Thoracic aorta (tissue), 2 donors: ENCODE data around the gene SUCLG1. TPM values are rescaled to one million over a fixed set of nuclear protein-coding genes. Genes with fewer than 3 reads are reported as not detected.

Experiments used
- ATAC-seq: fragments of 150-250 bp; one replicate; pipeline ENCODE4 v1.8.0; 2017; ENCODE audit warnings: low read depth; ENCODE audit not compliant: insufficient number of reproducible peaks, low FRiP score
- DNase-seq: peaks from one replicate; pipeline ENCODE4 v3.0.0-alpha.2; 2020; ENCODE audit warnings: low spot score
- H3K27ac ChIP-seq, 2 donors: fragments of 200-600 bp; sonication (generic); 1 replicate in 1 of 2; 2 replicates in 1 of 2; pipeline ENCODE4 v1.5.1; 2016; ENCODE audit warnings: mild to moderate bottlenecking in 2 of 2, moderate library complexity in 2 of 2
- H3K27me3 ChIP-seq: fragments of 200-600 bp; sonication (generic); replicated peaks from 2 replicates; pipeline ENCODE4 v1.6.0; 2016; ENCODE audit warnings: mild to moderate bottlenecking; ENCODE audit not compliant: insufficient read depth
- H3K36me3 ChIP-seq: fragments of 200-600 bp; sonication (generic); one replicate; pipeline ENCODE4 v1.5.1; 2016
- H3K4me1 ChIP-seq, 2 donors: fragments of 200-600 bp; sonication (generic); 1 replicate in 1 of 2; 2 replicates in 1 of 2; pipeline versions ENCODE4 v1.5.1 to v1.6.0; 2016; ENCODE audit warnings: low read depth in 2 of 2, mild to moderate bottlenecking in 1 of 2; ENCODE audit not compliant: control insufficient read depth in 1 of 2
- H3K4me3 ChIP-seq: fragments of 200-600 bp; sonication (generic); 2 replicates; pipeline ENCODE4 v1.5.1; 2016; ENCODE audit warnings: mild to moderate bottlenecking
- H3K9me3 ChIP-seq: fragments of 200-600 bp; sonication (generic); 2 replicates; pipeline ENCODE4 v1.5.1; 2016
- total RNA-seq, 2 donors: library from RNA; depleted of rRNA; stranded (reverse); fragments of >200 nt; gene quantifications; one replicate each; pipeline versions ENCODE4 v1.1.0 to v1.2.3, GENCODE V29; 2016
- TF ChIP-seq, protein P1 (sequence below): fragments of 200-600 bp; sonication (generic); IDR thresholded peaks from one replicate; pipeline ENCODE4 v1.5.1; 2019; ENCODE audit warnings: antibody characterized with exemption

SUCLG1 gene
- 10 to 100 TPM; 34.3 to 50.6 TPM for total RNA-seq

GRCh38 chr2:84459018-84459943 lies at the start of gene SUCLG1:
SUCLG1 (minus strand) TSS chr2:84459280; CDS start chr2:84459269, 11 bp downstream.
- peaks cover 10 to 24% of the 10 kb centered on the region in 2 donors for H3K4me1 ChIP-seq
- no peaks in the 10 kb centered on the region for H3K9me3 ChIP-seq

DNA sequence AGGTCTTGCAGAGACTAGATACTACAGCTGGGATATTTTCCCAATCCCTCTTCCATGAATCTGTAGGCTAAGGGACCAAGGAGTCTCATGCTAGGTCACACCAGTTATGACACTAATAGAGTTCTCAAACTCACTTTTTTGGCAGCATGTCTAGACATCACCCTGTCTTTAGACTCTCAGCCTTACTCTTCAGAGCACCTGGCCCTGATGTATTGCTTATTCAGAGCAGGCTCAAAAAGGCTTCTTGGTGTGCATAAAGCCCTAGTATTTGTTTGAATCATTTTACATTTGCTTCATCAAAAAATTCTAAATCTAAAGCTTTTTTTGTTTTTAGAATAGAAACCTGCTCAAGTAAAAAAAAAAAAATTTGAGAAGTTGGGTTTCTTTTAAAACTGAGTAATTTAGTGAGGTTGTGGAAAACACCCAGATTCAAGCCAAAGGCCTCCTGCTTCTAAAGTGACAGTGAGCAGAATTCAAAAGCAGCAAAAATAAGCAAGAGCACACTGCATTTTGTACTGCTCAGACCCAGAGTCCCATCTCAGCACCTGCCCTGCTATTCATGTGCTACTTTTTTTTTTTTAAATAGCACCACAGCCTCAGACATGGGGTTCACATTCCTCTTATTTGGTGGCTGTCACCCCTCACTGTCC lies 39.2 kb upstream of the SUCLG1 start:
- ATAC-seq, result no peak
- no peaks in the 10 kb centered on the region for H3K4me1 ChIP-seq
- no peak overlapping the region for H3K27ac ChIP-seq
- no peaks in the 10 kb centered on the region for H3K9me3 ChIP-seq
- no peaks in the 10 kb centered on the region for H3K36me3 ChIP-seq
- TF ChIP-seq, protein P1, sequence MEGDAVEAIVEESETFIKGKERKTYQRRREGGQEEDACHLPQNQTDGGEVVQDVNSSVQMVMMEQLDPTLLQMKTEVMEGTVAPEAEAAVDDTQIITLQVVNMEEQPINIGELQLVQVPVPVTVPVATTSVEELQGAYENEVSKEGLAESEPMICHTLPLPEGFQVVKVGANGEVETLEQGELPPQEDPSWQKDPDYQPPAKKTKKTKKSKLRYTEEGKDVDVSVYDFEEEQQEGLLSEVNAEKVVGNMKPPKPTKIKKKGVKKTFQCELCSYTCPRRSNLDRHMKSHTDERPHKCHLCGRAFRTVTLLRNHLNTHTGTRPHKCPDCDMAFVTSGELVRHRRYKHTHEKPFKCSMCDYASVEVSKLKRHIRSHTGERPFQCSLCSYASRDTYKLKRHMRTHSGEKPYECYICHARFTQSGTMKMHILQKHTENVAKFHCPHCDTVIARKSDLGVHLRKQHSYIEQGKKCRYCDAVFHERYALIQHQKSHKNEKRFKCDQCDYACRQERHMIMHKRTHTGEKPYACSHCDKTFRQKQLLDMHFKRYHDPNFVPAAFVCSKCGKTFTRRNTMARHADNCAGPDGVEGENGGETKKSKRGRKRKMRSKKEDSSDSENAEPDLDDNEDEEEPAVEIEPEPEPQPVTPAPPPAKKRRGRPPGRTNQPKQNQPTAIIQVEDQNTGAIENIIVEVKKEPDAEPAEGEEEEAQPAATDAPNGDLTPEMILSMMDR, result no peak
- DNase-seq, result no peak
- no peaks in the 10 kb centered on the region for H3K27me3 ChIP-seq
- H3K4me3 ChIP-seq, result no peak overlapping the region

More at GRCh38 chr2:84459018-84459943, at the start of gene SUCLG1:
- no peaks in the 10 kb centered on the region for H3K27me3 ChIP-seq
- TF ChIP-seq, protein P1, result no peak
- peak within 1 kb of the TSS; percentile 100 for H3K4me3 ChIP-seq
- H3K27ac ChIP-seq, result peak within 1 kb of the TSS; percentile 84 to 85
- peak; percentile 92 for ATAC-seq
- peak; percentile 61 for DNase-seq
- H3K36me3 ChIP-seq, result no peaks in the 10 kb centered on the region

DNA sequence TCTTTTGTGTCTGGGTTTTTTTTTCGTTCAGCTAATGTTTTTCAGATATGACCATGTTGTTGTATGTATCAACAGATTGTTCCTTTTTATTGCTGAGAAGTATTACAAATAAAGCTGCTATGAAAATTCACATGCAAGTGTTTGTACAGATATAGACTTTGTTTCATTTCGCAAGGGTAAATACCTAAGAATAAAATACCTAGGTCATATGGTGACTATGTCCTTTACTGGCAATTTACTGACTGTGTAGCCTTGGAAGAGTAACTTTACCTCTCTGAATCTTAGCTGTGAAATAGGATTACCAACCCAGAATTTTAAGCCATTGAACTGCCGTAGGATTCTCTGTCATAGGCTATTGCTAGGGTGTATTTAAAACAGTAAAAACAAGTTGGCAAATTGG lies 38.2 kb upstream of the SUCLG1 start:
- no peaks in the 10 kb centered on the region for H3K36me3 ChIP-seq
- DNase-seq, result no peak
- TF ChIP-seq, protein P1, result no peak

GRCh38 chr2:84496386-84496785 lies 37.3 kb upstream of the SUCLG1 start:
- no peak overlapping the region for H3K4me3 ChIP-seq
- no peak for DNase-seq
- H3K27ac ChIP-seq, result no peak overlapping the region

More for the DNA sequence above, 38.2 kb upstream of the SUCLG1 start:
- ATAC-seq, result no peak
- no peak overlapping the region for H3K27ac ChIP-seq
- H3K4me3 ChIP-seq, result no peak overlapping the region
- no peaks in the 10 kb centered on the region for H3K4me1 ChIP-seq
- no peaks in the 10 kb centered on the region for H3K27me3 ChIP-seq
- no peaks in the 10 kb centered on the region for H3K9me3 ChIP-seq

More at GRCh38 chr2:84496386-84496785, 37.3 kb upstream of the SUCLG1 start:
- H3K4me1 ChIP-seq, result no peaks in the 10 kb centered on the region
- no peaks in the 10 kb centered on the region for H3K9me3 ChIP-seq
- no peaks in the 10 kb centered on the region for H3K36me3 ChIP-seq
- TF ChIP-seq, protein P1, result no peak
- H3K27me3 ChIP-seq, result no peaks in the 10 kb centered on the region
- no peak for ATAC-seq
